ENCODE measurements around the gene SNX13. TPM values are rescaled to one million over a fixed set of nuclear protein-coding genes. Genes with fewer than 3 reads are reported as not detected.

Gene SNX13
- total RNA-seq, 1 donor from 2014 or later = 35.5 TPM

DNA sequence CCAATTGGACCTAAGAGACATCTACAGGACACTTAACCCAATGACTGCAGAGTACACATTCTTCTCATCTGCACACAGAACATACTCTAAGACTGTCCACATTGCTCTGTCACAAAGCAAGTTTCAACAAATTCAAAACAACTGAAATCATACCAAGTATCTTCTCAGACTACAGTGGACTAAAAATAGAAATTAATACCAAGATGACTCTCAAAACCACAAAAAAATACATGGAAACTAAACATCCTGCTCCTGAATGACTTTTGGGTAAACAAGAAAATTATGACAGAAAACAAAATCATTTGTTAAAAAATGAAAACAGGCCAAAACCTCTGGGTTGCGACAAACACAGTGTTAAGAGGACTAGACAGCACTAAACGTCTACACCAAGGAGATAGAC is 24.5 kb downstream of the SNX13 start:
- no peak for DNase-seq (ENCODE audit: low spot score)
- Mint-ChIP-seq H3K27me3 (ENCODE audit: low read depth) (no peaks in the 10 kb centered on the region), H3K27ac (ENCODE audit: unreplicated experiment) (no peak overlapping the region), H3K9me3 (ENCODE audit: low read depth) (peaks cover 5% of the 10 kb centered on the region), H3K4me3 (ENCODE audit: unreplicated experiment) (no peak overlapping the region), H3K36me3 (ENCODE audit: low read depth) (peaks cover 2% of the 10 kb centered on the region), H3K4me1 (ENCODE audit: low read depth) (peaks cover 3% of the 10 kb centered on the region)
- TF ChIP-seq, protein P1, sequence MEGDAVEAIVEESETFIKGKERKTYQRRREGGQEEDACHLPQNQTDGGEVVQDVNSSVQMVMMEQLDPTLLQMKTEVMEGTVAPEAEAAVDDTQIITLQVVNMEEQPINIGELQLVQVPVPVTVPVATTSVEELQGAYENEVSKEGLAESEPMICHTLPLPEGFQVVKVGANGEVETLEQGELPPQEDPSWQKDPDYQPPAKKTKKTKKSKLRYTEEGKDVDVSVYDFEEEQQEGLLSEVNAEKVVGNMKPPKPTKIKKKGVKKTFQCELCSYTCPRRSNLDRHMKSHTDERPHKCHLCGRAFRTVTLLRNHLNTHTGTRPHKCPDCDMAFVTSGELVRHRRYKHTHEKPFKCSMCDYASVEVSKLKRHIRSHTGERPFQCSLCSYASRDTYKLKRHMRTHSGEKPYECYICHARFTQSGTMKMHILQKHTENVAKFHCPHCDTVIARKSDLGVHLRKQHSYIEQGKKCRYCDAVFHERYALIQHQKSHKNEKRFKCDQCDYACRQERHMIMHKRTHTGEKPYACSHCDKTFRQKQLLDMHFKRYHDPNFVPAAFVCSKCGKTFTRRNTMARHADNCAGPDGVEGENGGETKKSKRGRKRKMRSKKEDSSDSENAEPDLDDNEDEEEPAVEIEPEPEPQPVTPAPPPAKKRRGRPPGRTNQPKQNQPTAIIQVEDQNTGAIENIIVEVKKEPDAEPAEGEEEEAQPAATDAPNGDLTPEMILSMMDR (IDR thresholded peaks at IDR 0.05) = no peak

GRCh38 chr7:17915168-17915567 is 25.1 kb downstream of the SNX13 start:
- H3K36me3 Mint-ChIP-seq (ENCODE audit: low read depth) = peaks cover 4% of the 10 kb centered on the region
- H3K27ac Mint-ChIP-seq (ENCODE audit: unreplicated experiment) = no peak overlapping the region
- peaks cover 7% of the 10 kb centered on the region for H3K4me1 Mint-ChIP-seq (ENCODE audit: low read depth)
- peaks cover 9% of the 10 kb centered on the region for H3K9me3 Mint-ChIP-seq (ENCODE audit: low read depth)
- TF ChIP-seq, protein P1 (IDR thresholded peaks at IDR 0.05) = no peak
- H3K4me3 Mint-ChIP-seq (ENCODE audit: unreplicated experiment) = no peak overlapping the region
- H3K27me3 Mint-ChIP-seq (ENCODE audit: low read depth) = no peaks in the 10 kb centered on the region
- no peak for DNase-seq (ENCODE audit: low spot score)

- Mint-ChIP-seq H3K9me3 (ENCODE audit: low read depth) (peaks cover 12% of the 10 kb centered on the region), H3K4me3 (ENCODE audit: unreplicated experiment) (no peak overlapping the region), H3K27me3 (ENCODE audit: low read depth) (no peaks in the 10 kb centered on the region), H3K36me3 (ENCODE audit: low read depth) (peaks cover 4% of the 10 kb centered on the region), H3K4me1 (ENCODE audit: low read depth) (peaks cover 8% of the 10 kb centered on the region), H3K27ac (ENCODE audit: unreplicated experiment) (no peak overlapping the region)
- TF ChIP-seq, protein P1 (IDR thresholded peaks at IDR 0.05) = peak; percentile 9
- no peak for DNase-seq (ENCODE audit: low spot score)
Observed at GRCh38 chr7:17913250-17913649, 27.0 kb downstream of the SNX13 start.

- Mint-ChIP-seq H3K27ac (ENCODE audit: unreplicated experiment) (no peak overlapping the region), H3K36me3 (ENCODE audit: low read depth) (peaks cover 4% of the 10 kb centered on the region), H3K4me3 (ENCODE audit: unreplicated experiment) (no peak overlapping the region), H3K27me3 (ENCODE audit: low read depth) (no peaks in the 10 kb centered on the region), H3K9me3 (ENCODE audit: low read depth) (peaks cover 8% of the 10 kb centered on the region), H3K4me1 (ENCODE audit: low read depth) (peaks cover 8% of the 10 kb centered on the region)
- DNase-seq (ENCODE audit: low spot score) = no peak
- TF ChIP-seq, protein P1 (IDR thresholded peaks at IDR 0.05) = no peak
Observed at GRCh38 chr7:17912536-17913235, 27.6 kb downstream of the SNX13 start.

DNA sequence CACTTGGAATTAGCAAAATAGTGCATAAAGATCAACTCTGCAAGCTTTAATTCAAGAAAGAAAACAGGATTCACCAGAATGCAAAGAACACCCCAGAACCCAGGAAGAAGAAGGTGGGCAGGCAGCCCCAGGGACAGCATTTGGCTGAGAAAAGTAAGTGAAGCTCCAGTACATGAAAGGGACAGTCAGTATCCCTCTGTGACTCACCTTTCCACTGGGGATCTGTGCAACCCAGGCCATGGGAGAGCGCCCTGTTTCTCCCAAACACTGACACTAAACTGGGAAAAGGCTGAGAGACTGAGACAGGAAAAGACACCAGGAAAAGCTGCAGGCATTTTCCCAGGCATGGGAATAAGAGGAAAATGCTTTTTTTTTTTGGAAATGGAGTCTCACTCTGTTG is 28.2 kb downstream of the SNX13 start:
- Mint-ChIP-seq H3K4me1 (ENCODE audit: low read depth) (peaks cover 11% of the 10 kb centered on the region), H3K36me3 (ENCODE audit: low read depth) (peaks cover 1% of the 10 kb centered on the region), H3K9me3 (ENCODE audit: low read depth) (peaks cover 8% of the 10 kb centered on the region), H3K27ac (ENCODE audit: unreplicated experiment) (no peak overlapping the region), H3K4me3 (ENCODE audit: unreplicated experiment) (no peak overlapping the region), H3K27me3 (ENCODE audit: low read depth) (no peaks in the 10 kb centered on the region)
- no peak for DNase-seq (ENCODE audit: low spot score)
- TF ChIP-seq, protein P1 (IDR thresholded peaks at IDR 0.05) = no peak

All from chondrocyte (in vitro differentiated cells).